SH-SY5Y (cell line): ENCODE measurements around the gene MPI.

ENCODE experiments used
- GATA2 ChIP-seq: IDR thresholded peaks from 2 replicates; pipeline ENCODE4 v1.6.1; 2011; ENCODE audit warnings: mild to moderate bottlenecking, low read depth, low read length
- GATA3 ChIP-seq: IDR thresholded peaks from 2 replicates; pipeline ENCODE4 v1.6.1; 2011; ENCODE audit warnings: low read depth, mild to moderate bottlenecking, low read length, moderate library complexity

DNA sequence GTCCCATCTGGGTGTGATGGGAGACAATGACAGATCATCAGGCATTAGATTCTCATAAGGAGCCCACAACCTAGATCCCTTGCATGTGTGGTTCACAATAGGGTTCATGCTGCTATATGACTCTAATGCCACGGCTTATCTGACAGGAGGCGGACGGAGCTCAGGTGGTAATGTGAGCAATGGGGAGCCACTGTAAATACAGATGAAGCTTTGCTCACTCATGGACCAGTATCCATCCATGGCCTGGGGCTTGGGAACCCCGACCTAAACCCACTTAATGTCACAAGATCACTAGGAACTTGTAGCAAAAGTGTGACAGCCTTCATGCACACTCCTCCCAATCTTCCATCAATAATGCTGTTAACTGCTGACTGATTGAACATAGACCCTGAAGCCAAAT lies 18.8 kb downstream of the MPI start:
- TF ChIP-seq GATA3, result no peak
- TF ChIP-seq GATA2, result no peak
